HepG2 (cell line): ENCODE results near the gene BPIFB2.

Experiments used
- NR1H2 ChIP-seq: sonication (generic); formaldehyde crosslinking; IDR thresholded peaks from 2 replicates; pipeline ENCODE4 v1.8.1; 2022; ENCODE audit warnings: low read depth, missing genetic modification reagents, borderline replicate concordance
- NR2F1 ChIP-seq, 2 experiments: fragments of 450-650 bp in 1 of 2; formaldehyde crosslinking in 1 of 2; IDR thresholded peaks; 2 replicates each; pipeline versions ENCODE4 v1.5.0 to v1.6.1; 2016 to 2020; ENCODE audit warnings: mild to moderate bottlenecking in 1 of 2, missing compliant biosample characterization in 1 of 2, missing genetic modification reagents in 1 of 2, moderate library complexity in 1 of 2

GRCh38 chr20:33063271-33063670 lies 55.8 kb downstream of the BPIFB2 start:
- TF ChIP-seq NR2F1 (CRISPR knock-in tag; IDR thresholded peaks at IDR 0.05) (no peak), NR1H2 (CRISPR knock-in tag) (no peak)
